Activated CD4-positive, alpha-beta T cell treated with anti-CD3 and anti-CD28 coated beads, Interleukin-2, Interleukin-4, amounts not matched to agents 100 ng/mL and 50 ng/mL, durations not matched to agents 16 hours and 8 hours (primary cell): ENCODE measurements around the gene TARS2.

Source experiments
- DNase-seq: peaks from one replicate; pipeline ENCODE4 v3.0.0-alpha.2; 2020; ENCODE audit warnings: low spot score

Gene TARS2, protein sequence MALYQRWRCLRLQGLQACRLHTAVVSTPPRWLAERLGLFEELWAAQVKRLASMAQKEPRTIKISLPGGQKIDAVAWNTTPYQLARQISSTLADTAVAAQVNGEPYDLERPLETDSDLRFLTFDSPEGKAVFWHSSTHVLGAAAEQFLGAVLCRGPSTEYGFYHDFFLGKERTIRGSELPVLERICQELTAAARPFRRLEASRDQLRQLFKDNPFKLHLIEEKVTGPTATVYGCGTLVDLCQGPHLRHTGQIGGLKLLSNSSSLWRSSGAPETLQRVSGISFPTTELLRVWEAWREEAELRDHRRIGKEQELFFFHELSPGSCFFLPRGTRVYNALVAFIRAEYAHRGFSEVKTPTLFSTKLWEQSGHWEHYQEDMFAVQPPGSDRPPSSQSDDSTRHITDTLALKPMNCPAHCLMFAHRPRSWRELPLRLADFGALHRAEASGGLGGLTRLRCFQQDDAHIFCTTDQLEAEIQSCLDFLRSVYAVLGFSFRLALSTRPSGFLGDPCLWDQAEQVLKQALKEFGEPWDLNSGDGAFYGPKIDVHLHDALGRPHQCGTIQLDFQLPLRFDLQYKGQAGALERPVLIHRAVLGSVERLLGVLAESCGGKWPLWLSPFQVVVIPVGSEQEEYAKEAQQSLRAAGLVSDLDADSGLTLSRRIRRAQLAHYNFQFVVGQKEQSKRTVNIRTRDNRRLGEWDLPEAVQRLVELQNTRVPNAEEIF

GRCh38 chr1:150486966-150487762 is at the start of gene TARS2:
TARS2 (plus strand) TSS chr1:150487419; CDS start chr1:150487451, 32 bp downstream.
- peak; percentile 100 for DNase-seq

GRCh38 chr1:150441121-150441520 is 46.1 kb upstream of the TARS2 start:
- DNase-seq: no peak

- DNase-seq: peak; percentile 36
These were observed 43.0 kb upstream of the TARS2 start for GRCh38 chr1:150444232-150444631.

DNA sequence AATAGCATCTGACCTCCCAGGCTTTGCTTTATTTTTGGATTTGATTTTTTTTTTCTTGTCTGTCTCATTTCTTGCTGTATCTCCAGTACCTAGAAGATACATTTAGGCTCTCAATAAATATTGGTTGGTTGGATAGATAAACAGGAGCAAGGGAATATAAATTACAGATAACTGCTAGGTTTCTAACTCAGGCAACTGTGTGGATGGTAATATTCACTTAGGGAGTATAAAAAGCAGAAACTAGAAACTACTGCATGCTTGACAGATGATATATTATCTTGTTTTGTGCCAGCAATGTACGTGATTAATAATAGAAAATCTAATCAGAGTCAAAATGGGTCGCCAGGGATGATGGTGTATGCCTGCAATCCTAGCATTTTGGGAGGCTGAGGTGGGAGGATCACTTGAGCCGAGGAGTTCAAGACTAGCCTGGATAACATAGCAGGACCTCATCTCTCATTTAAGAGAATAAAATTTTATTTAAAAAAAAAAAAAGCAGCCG is 31.0 kb upstream of the TARS2 start:
- no peak for DNase-seq

DNA sequence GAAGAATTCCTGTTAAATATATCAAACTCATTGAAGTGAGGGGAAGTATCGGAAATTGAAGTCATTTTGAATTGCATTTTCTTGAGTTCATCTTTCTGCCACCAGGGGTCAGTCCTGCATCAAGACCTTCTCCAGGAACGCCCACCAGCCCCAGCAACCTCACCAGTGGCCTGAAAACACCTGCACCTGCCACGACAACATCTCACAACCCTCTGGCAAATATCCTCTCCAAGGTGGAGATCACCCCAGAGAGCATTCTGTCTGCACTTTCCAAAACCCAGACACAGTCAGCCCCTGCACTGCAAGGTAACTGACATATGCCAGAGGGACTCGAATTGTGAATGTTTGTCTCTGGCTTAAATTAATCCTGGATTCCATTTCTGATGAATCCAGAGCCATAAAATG is 22.8 kb upstream of the TARS2 start:
- DNase-seq: peak; percentile 68

- no peak for DNase-seq
These were observed 20.3 kb upstream of the TARS2 start for GRCh38 chr1:150466964-150467363.

DNA sequence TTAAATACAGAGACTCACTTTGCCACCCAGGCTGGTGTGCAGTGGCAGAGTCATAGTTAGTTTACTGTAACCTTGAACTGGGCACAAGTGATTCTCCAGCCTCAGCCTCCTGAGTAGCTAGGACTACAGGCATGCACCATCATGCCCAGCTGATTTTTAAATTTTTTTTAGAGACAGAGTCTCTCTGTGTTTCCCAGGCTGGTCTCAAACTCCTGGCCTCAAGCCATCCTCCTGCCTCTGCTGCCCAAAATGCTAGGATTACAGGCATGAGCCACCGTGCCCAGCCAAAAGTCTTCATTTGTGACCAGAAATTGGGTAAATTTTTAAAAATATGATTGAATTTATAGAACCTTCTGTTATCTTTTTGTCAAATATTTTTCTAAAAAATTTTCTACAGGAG is 17.9 kb upstream of the TARS2 start:
- DNase-seq: no peak

GRCh38 chr1:150472601-150473200 is 14.5 kb upstream of the TARS2 start:
- no peak for DNase-seq

GRCh38 chr1:150473659-150474058 is 13.6 kb upstream of the TARS2 start:
- no peak for DNase-seq

GRCh38 chr1:150474869-150475268 is 12.3 kb upstream of the TARS2 start:
- DNase-seq: no peak

DNA sequence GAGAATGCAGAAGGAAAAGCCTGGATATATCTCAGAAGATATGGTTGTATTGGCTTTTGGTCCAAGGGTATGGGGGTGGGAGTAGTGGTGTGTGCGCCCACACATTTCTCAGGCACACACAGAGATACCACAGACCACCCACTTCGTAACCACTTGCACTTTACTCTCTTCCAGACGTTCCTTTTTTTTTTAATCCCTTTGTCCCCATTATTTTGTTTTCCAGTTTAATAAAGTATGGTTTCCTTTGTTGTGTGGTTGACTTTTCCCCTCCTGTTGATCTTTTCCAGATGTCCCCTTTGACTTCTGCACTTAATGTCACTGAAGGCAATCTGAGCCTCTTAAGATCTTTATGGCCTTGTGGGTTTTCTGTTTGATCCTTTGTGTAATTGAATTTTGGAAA is 10.5 kb upstream of the TARS2 start:
- DNase-seq: no peak

DNA sequence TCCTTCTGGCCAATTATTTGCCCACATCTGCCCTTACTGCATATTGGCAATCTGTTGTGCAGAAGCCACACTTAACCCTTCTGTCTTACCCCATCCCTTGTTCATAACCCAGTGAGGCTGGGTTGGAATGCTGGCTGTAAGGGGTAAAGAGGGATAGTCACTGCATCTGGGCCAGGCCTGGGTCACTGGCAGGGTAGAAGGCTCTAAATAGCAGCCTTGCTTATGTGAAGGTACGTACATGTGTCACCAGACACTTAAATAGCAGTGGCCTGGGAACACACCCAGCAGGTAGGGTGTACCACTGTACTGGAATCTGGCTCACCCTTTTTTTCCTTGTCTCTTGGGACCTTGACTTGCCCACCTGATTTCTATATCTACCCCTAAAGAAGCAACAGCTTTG is 9.9 kb upstream of the TARS2 start:
- DNase-seq: no peak

GRCh38 chr1:150477733-150478132 is 9.5 kb upstream of the TARS2 start:
- no peak for DNase-seq

- no peak for DNase-seq
These were observed 7.8 kb upstream of the TARS2 start for GRCh38 chr1:150479370-150479769.

DNA sequence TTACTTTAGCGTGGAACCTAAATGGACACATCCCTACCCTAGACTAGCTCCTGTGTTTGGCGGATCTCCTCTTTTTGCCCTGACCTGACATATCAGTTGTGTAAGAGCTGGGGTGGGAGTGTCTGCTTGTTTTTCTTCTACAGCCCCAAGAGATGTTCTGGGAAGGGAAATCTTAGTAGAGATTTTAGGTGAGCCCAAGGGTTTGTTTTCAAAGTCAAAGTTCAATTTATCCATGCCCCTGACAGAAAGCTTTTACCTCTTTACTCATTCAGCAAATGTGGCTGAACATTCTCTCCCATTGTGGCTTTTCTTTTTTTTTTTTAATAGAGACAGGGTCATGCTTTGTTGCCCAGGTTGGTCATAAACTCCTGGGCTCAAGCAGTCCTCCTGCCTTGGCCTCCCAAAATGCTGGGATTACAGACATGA is 7.3 kb upstream of the TARS2 start:
- DNase-seq: no peak

GRCh38 chr1:150484431-150484830 is 2.8 kb upstream of the TARS2 start:
- no peak for DNase-seq

GRCh38 chr1:150484861-150485260 is 2.4 kb upstream of the TARS2 start:
- no peak for DNase-seq

GRCh38 chr1:150487763-150488115 is 520 bp downstream of the TARS2 start:
- no peak for DNase-seq

DNA sequence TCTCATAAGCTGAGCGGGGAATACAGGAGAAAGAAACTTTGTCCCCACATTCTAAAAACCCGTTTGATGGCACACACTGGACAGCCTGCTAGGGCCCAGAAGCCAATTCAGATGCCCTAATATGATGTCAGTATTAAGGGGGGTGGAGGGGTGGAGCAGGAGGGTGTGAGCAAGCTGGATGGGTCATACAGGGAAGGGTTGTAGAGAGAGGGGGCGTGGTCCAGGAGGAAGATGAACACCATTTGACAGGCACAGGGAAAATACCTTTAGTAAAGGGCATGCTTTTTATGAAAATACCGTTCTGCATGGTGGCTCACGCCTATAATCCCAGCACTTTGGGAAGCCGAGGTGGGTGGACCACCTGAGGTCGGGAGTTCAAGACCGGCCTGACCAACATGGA is 6.0 kb downstream of the TARS2 start:
- no peak for DNase-seq

GRCh38 chr1:150498342-150498741 is 11.1 kb downstream of the TARS2 start:
- DNase-seq: no peak

GRCh38 chr1:150505431-150505830 is 18.2 kb downstream of the TARS2 start:
- DNase-seq: no peak
